NCI-H226 (cell line): Measurements from ENCODE around the gene PLEKHB2.
"Not testable (repeated sequence)": the region's sequence is repeated elsewhere in the genome, so short reads cannot be mapped to it uniquely, and the experiment has no call there.

Source experiments
- DNase-seq: peaks from one replicate; pipeline ENCODE4 v3.0.0-alpha.2; 2015

The PLEKHB2 gene

GRCh38 chr2:131145040-131145439 lies 39.9 kb downstream of the PLEKHB2 start:
- DNase-seq, result no peak

GRCh38 chr2:131146231-131146630 lies 41.1 kb downstream of the PLEKHB2 start:
- DNase-seq, result no peak

GRCh38 chr2:131146749-131147148 lies 41.6 kb downstream of the PLEKHB2 start:
- no peak for DNase-seq

GRCh38 chr2:131148426-131148825 lies 43.3 kb downstream of the PLEKHB2 start:
- DNase-seq, result no peak

- DNase-seq, result not testable (repeated sequence)
These were observed 45.0 kb downstream of the PLEKHB2 start for GRCh38 chr2:131150109-131150508.

GRCh38 chr2:131151398-131151797 lies 46.3 kb downstream of the PLEKHB2 start:
- no peak for DNase-seq

GRCh38 chr2:131152074-131152473 lies 46.9 kb downstream of the PLEKHB2 start:
- DNase-seq, result no peak

GRCh38 chr2:131153529-131153928 lies 48.4 kb downstream of the PLEKHB2 start:
- no peak for DNase-seq

- peak; percentile 24 for DNase-seq
These were observed 49.0 kb downstream of the PLEKHB2 start for GRCh38 chr2:131154071-131154531.

GRCh38 chr2:131154647-131155046 lies 49.5 kb downstream of the PLEKHB2 start:
- DNase-seq, result no peak

GRCh38 chr2:131155208-131155855 lies 50.2 kb downstream of the PLEKHB2 start:
- no peak for DNase-seq

- no peak for DNase-seq
These were observed 51.5 kb downstream of the PLEKHB2 start for GRCh38 chr2:131156452-131157149.

GRCh38 chr2:131165562-131165961 lies 60.4 kb downstream of the PLEKHB2 start:
- not testable (repeated sequence) for DNase-seq

GRCh38 chr2:131168538-131168937 lies 63.4 kb downstream of the PLEKHB2 start:
- DNase-seq, result no peak

- not testable (repeated sequence) for DNase-seq
These were observed 72.9 kb downstream of the PLEKHB2 start for GRCh38 chr2:131178050-131178449.

GRCh38 chr2:131178721-131179418 lies 73.7 kb downstream of the PLEKHB2 start:
- DNase-seq, result peak; percentile 60

- DNase-seq, result peak; percentile 44
These were observed 76.3 kb downstream of the PLEKHB2 start for GRCh38 chr2:131181451-131181850.

GRCh38 chr2:131193421-131193820 lies 88.3 kb downstream of the PLEKHB2 start:
- DNase-seq, result not testable (repeated sequence)

GRCh38 chr2:131196186-131196585 lies 91.0 kb downstream of the PLEKHB2 start:
- DNase-seq, result not testable (repeated sequence)
